ENCODE measurements around the gene LCE3B. TPM values are rescaled to one million over a fixed set of nuclear protein-coding genes. Genes with fewer than 3 reads are reported as not detected.

The LCE3B gene
- total RNA-seq, 3 donors from 2014 or later = not detected

DNA sequence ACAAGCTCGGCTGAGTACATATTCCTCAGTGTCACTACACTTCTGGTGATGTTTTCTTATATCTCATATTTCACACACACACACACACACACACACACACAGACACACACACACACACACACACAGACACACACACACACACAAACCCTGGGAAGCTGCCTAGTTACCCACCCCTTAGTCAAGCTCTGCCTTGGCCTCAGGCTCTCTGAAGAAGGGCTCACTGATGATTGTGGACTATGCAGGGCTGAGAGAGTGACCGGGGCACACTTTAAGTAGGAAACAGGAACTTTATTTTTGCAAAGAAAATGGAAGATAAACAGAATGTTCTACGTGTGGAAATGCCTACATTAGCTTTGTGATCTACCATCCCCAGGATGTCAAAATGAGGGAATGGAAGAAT lies 30.3 kb downstream of the LCE3B start:
- H3K4me3 ChIP-seq = no peak overlapping the region
- ATAC-seq (no peak), DNase-seq (no peak)
- no peaks in the 10 kb centered on the region for H3K9me3 ChIP-seq
- TF ChIP-seq, protein P1, sequence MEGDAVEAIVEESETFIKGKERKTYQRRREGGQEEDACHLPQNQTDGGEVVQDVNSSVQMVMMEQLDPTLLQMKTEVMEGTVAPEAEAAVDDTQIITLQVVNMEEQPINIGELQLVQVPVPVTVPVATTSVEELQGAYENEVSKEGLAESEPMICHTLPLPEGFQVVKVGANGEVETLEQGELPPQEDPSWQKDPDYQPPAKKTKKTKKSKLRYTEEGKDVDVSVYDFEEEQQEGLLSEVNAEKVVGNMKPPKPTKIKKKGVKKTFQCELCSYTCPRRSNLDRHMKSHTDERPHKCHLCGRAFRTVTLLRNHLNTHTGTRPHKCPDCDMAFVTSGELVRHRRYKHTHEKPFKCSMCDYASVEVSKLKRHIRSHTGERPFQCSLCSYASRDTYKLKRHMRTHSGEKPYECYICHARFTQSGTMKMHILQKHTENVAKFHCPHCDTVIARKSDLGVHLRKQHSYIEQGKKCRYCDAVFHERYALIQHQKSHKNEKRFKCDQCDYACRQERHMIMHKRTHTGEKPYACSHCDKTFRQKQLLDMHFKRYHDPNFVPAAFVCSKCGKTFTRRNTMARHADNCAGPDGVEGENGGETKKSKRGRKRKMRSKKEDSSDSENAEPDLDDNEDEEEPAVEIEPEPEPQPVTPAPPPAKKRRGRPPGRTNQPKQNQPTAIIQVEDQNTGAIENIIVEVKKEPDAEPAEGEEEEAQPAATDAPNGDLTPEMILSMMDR (IDR thresholded peaks at IDR 0.05) = no peak
- no peaks in the 10 kb centered on the region for H3K36me3 ChIP-seq (ENCODE audit: low read depth)
- intact Hi-C loops (cut with DNase I, micrococcal nuclease) = no loop called here
- H3K4me1 ChIP-seq (ENCODE audit: low read depth) = no peaks in the 10 kb centered on the region

DNA sequence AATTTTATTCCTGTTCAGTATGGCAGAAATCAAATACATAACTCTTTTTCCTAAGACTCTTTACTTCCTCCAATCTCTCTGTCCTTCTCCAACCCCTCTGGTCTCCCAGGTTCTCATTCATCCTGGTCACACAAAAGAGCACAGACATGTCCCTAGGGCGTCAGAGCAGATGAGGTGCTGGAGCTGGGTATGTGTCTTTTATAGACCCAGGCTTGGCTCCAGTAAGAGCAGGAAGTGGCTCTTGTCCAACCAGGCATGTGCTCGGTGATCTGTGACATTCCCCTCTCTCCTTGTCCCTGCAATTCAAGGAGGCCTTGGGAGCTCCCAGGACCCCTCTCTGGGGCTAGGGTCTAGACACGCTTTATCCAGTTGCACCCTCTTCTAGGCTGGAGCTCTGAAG lies 31.5 kb downstream of the LCE3B start:
- DNase-seq = no peak
- intact Hi-C loops (cut with DNase I, micrococcal nuclease) = no loop called here
- TF ChIP-seq, protein P1 (IDR thresholded peaks at IDR 0.05) = no peak
- Histone ChIP-seq H3K9me3 (no peaks in the 10 kb centered on the region), H3K4me3 (no peak overlapping the region), H3K36me3 (ENCODE audit: low read depth) (no peaks in the 10 kb centered on the region), H3K4me1 (ENCODE audit: low read depth) (no peaks in the 10 kb centered on the region)
- ATAC-seq = no peak

DNA sequence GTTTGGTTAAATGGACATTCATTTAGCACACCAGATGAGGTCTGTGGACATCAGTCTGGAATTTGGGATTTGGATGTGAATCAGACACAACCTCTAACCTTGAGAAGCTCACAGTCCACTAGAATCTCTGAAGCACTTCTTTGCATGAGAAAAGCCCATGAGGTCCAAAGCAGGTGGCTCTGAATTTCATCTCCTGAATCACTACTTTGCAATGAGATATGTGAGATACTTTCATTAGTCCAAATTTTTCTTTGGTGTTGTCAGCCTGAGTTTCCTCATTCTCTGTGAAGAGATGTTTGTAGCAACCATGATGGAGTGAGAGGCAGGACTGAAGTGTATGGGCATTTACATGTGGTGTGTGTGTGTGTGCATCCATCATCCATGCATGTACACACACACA lies 33.0 kb downstream of the LCE3B start:
- ATAC-seq = no peak
- no peak overlapping the region for H3K4me3 ChIP-seq
- TF ChIP-seq, protein P1 (IDR thresholded peaks at IDR 0.05) = no peak
- H3K4me1 ChIP-seq (ENCODE audit: low read depth) = no peaks in the 10 kb centered on the region
- no peaks in the 10 kb centered on the region for H3K9me3 ChIP-seq
- intact Hi-C loops (cut with DNase I, micrococcal nuclease) = no loop called here
- H3K36me3 ChIP-seq (ENCODE audit: low read depth) = no peaks in the 10 kb centered on the region
- DNase-seq = no peak

DNA sequence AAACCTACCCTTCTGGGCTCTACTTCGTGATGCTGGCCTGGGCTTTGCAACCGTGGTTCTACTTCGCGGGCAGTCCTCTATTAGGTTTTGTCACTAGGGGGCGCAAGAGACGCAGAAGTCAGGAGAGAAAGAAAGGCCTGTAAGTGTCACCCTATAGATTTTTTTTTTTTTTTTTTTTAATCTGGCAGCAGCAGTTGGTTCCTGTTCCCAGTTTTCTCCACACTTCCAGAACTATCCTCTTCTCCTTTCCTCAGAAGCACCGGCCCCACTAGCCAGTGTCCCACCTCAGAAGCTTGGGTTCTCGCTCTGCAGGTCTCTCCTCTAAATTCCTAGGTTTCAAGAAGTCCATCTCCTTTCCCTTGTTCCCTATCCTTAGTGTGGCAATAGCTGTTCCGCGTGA lies 40.5 kb downstream of the LCE3B start:
- intact Hi-C loops (cut with DNase I, micrococcal nuclease) = no loop called here
- DNase-seq (peak in 2 of 3 donors; percentile 37 to 73), ATAC-seq (peak; percentile 61)
- no peaks in the 10 kb centered on the region for H3K4me1 ChIP-seq (ENCODE audit: low read depth)
- H3K36me3 ChIP-seq (ENCODE audit: low read depth) = no peaks in the 10 kb centered on the region
- no peaks in the 10 kb centered on the region for H3K9me3 ChIP-seq
- H3K4me3 ChIP-seq = no peak overlapping the region
- TF ChIP-seq, protein P1 (IDR thresholded peaks at IDR 0.05) = peak; percentile 33

DNA sequence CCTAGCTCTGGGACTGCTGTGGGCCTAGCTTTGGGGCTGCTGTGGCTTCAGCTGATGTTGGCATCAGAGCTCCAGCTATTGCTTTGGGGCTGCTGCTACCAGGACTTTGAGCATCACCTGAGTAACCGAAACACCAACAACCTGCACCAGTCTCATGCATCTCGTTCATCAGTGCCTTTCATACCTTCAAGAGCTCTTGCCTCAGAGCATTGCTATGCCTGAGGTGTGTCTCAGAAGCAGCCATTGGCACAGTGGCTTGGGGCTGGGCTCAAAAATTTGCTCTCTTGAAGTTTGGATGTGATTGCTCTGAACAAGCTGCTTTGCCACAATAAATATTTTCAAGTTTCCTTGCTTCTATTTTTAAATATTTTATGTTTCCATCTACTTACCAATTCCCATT lies 42.8 kb downstream of the LCE3B start:
- intact Hi-C loops (cut with DNase I, micrococcal nuclease) = no loop called here
- ATAC-seq = no peak
- no peak for DNase-seq

More for the DNA sequence above, 42.8 kb downstream of the LCE3B start:
- H3K36me3 ChIP-seq (ENCODE audit: low read depth) = no peaks in the 10 kb centered on the region
- TF ChIP-seq, protein P1 (IDR thresholded peaks at IDR 0.05) = no peak
- no peaks in the 10 kb centered on the region for H3K4me1 ChIP-seq (ENCODE audit: low read depth)
- no peak overlapping the region for H3K4me3 ChIP-seq
- no peaks in the 10 kb centered on the region for H3K9me3 ChIP-seq

Data from mucosa of descending colon (tissue), 3 donors.